Left ventricle myocardium inferior (tissue), 1 donor: ENCODE data around the gene RBM14. TPM values are rescaled to one million over a fixed set of nuclear protein-coding genes. Genes with fewer than 3 reads are reported as not detected.
"Not testable (repeated sequence)": the region's sequence is repeated elsewhere in the genome, so short reads cannot be mapped to it uniquely, and the experiment has no call there.

ENCODE experiments used
- DNase-seq: peaks from one replicate; pipeline ENCODE4 v3.0.0-alpha.2; 2020
- H3K27ac ChIP-seq: fragments of 200-600 bp; replicated peaks from 2 replicates; pipeline ENCODE4 v1.8.0; 2021
- H3K27me3 ChIP-seq: fragments of 200-600 bp; 2 replicates; pipeline ENCODE4 v1.8.0; 2021; ENCODE audit warnings: low read depth
- H3K36me3 ChIP-seq: fragments of 200-600 bp; 2 replicates; pipeline ENCODE4 v1.8.0; 2021
- H3K4me1 ChIP-seq: fragments of 200-600 bp; 2 replicates; pipeline ENCODE4 v1.8.0; 2021
- H3K4me3 ChIP-seq: fragments of 200-600 bp; 2 replicates; pipeline ENCODE4 v1.8.0; 2021; ENCODE audit warnings: mild to moderate bottlenecking, moderate library complexity
- H3K9me3 ChIP-seq: fragments of 200-600 bp; replicated peaks from 2 replicates; pipeline ENCODE4 v1.8.0; 2021
- CTCF ChIP-seq: fragments of 200-600 bp; IDR thresholded peaks from 2 replicates; pipeline ENCODE4 v1.8.0; 2021; ENCODE audit warnings: antibody characterized with exemption, mild to moderate bottlenecking, borderline replicate concordance
- intact Hi-C: fragments of 100-400 bp; cut with micrococcal nuclease; formaldehyde crosslinking; loops from one replicate; pipeline ENCODE4 v1.11.0; 2022
- total RNA-seq: library from RNA; stranded (reverse); fragmentation: NEBNext Ultra II Directional; extraction: Animal tissue kit (Norgen Biotek cat#: 25700); gene quantifications from one replicate; pipeline ENCODE4 v1.2.1, GENCODE V29; 2021
- donor health status: DM: no; HTN: yes; CAD: no; lungs with severe emphysema.

Gene RBM14
- total RNA-seq, 1 donor from 2014 or later = 37.9 TPM

GRCh38 chr11:66603072-66603471, 13.4 kb upstream of the RBM14 start:
- no peak for DNase-seq
- no peak overlapping the region for H3K27ac ChIP-seq
- intact Hi-C loops = no loop called here
- no peak overlapping the region for H3K4me3 ChIP-seq
- H3K27me3 ChIP-seq = no peaks in the 10 kb centered on the region
- peaks cover 48% of the 10 kb centered on the region for H3K36me3 ChIP-seq
- TF ChIP-seq CTCF = no peak
- H3K9me3 ChIP-seq = no peaks in the 10 kb centered on the region
- H3K4me1 ChIP-seq = peaks cover 45% of the 10 kb centered on the region

GRCh38 chr11:66604155-66604554, 12.3 kb upstream of the RBM14 start:
- intact Hi-C loops = no loop called here
- TF ChIP-seq CTCF = no peak
- Histone ChIP-seq H3K27me3 (no peaks in the 10 kb centered on the region), H3K4me3 (no peak overlapping the region), H3K4me1 (peaks cover 45% of the 10 kb centered on the region), H3K36me3 (peaks cover 44% of the 10 kb centered on the region), H3K27ac (no peak overlapping the region), H3K9me3 (no peaks in the 10 kb centered on the region)
- DNase-seq = no peak

GRCh38 chr11:66606608-66607007, 9.8 kb upstream of the RBM14 start:
- peak overlapping the region; percentile 39 for H3K27ac ChIP-seq
- H3K4me3 ChIP-seq, H3K9me3 ChIP-seq, H3K27me3 ChIP-seq, intact Hi-C loops, DNase-seq: not testable (repeated sequence)
- peaks cover 26% of the 10 kb centered on the region for H3K4me1 ChIP-seq
- H3K36me3 ChIP-seq = peaks cover 23% of the 10 kb centered on the region

- H3K36me3 ChIP-seq = peaks cover 23% of the 10 kb centered on the region
- no peaks in the 10 kb centered on the region for H3K27me3 ChIP-seq
- peak; percentile 51 for DNase-seq
- H3K4me3 ChIP-seq = no peak overlapping the region
- intact Hi-C loops = no loop called here
- no peak for TF ChIP-seq CTCF
- peak overlapping the region; percentile 39 for H3K27ac ChIP-seq
- H3K4me1 ChIP-seq = peaks cover 20% of the 10 kb centered on the region
- H3K9me3 ChIP-seq = no peaks in the 10 kb centered on the region
Observed at GRCh38 chr11:66607126-66607834, 9.2 kb upstream of the RBM14 start.

- H3K36me3 ChIP-seq = peaks cover 13% of the 10 kb centered on the region
- DNase-seq = no peak
- no peak overlapping the region for H3K27ac ChIP-seq
- no peak overlapping the region for H3K4me3 ChIP-seq
- H3K9me3 ChIP-seq = no peaks in the 10 kb centered on the region
- H3K27me3 ChIP-seq = no peaks in the 10 kb centered on the region
- H3K4me1 ChIP-seq = peaks cover 16% of the 10 kb centered on the region
- intact Hi-C loops = no loop called here
- TF ChIP-seq CTCF = no peak
Observed at GRCh38 chr11:66609721-66610617, 6.5 kb upstream of the RBM14 start.

- H3K27ac ChIP-seq = no peak overlapping the region
- no peak for TF ChIP-seq CTCF
- no peaks in the 10 kb centered on the region for H3K36me3 ChIP-seq
- DNase-seq = no peak
- peaks cover 29% of the 10 kb centered on the region for H3K4me1 ChIP-seq
- intact Hi-C loops = no loop called here
- H3K9me3 ChIP-seq = no peaks in the 10 kb centered on the region
- H3K4me3 ChIP-seq = no peak overlapping the region
- H3K27me3 ChIP-seq = no peaks in the 10 kb centered on the region
Observed at GRCh38 chr11:66612458-66612857, 4.0 kb upstream of the RBM14 start.
